Endodermal cell (in vitro differentiated cells): ENCODE measurements around the gene PTPRM. TPM values are rescaled to one million over a fixed set of nuclear protein-coding genes. Genes with fewer than 3 reads are reported as not detected.

ENCODE experiments used
- DNase-seq: peaks from one replicate; pipeline ENCODE4 v3.0.0-alpha.2; 2017
- H3K27ac ChIP-seq: 2 replicates; pipeline ENCODE4 v1.5.1; 2013; ENCODE audit warnings: mild to moderate bottlenecking, low read depth, low read length, moderate library complexity
- H3K27me3 ChIP-seq: 2 replicates; pipeline ENCODE4 v1.6.1; 2013; ENCODE audit warnings: mild to moderate bottlenecking, low read length, moderate library complexity; ENCODE audit not compliant: insufficient read depth, control insufficient read depth, poor library complexity, severe bottlenecking
- H3K36me3 ChIP-seq: 2 replicates; pipeline ENCODE4 v1.7.0; 2013; ENCODE audit warnings: mild to moderate bottlenecking, low read length, moderate library complexity; ENCODE audit not compliant: control insufficient read depth, insufficient read depth
- H3K4me1 ChIP-seq: one replicate; pipeline ENCODE4 v1.7.0; 2013; ENCODE audit warnings: low read length; ENCODE audit not compliant: control insufficient read depth, insufficient read depth
- H3K4me3 ChIP-seq: 2 replicates; pipeline ENCODE4 v1.5.1; 2013; ENCODE audit warnings: mild to moderate bottlenecking, low read length, moderate library complexity
- H3K9ac ChIP-seq: 2 replicates; pipeline ENCODE4 v1.6.1; 2013; ENCODE audit warnings: mild to moderate bottlenecking, low read length, moderate library complexity; ENCODE audit not compliant: poor library complexity, severe bottlenecking; ENCODE audit errors: extremely low read depth
- H3K9me3 ChIP-seq: 2 replicates; pipeline ENCODE4 v1.6.1; 2013; ENCODE audit warnings: mild to moderate bottlenecking, low read length, moderate library complexity; ENCODE audit not compliant: control insufficient read depth
- H3K27ac Mint-ChIP-seq: 2 replicates; pipeline ENCODE4 v1.8.0; 2020; ENCODE audit warnings: mixed read lengths
- H3K27me3 Mint-ChIP-seq: 2 replicates; pipeline ENCODE4 v1.8.0; 2021; ENCODE audit warnings: mild to moderate bottlenecking, mixed read lengths; ENCODE audit not compliant: insufficient read depth
- H3K36me3 Mint-ChIP-seq: 2 replicates; pipeline ENCODE4 v1.8.0; 2020; ENCODE audit warnings: low read depth, mixed read lengths
- H3K4me1 Mint-ChIP-seq: 2 replicates; pipeline ENCODE4 v1.8.0; 2020; ENCODE audit warnings: mixed read lengths
- H3K4me3 Mint-ChIP-seq: 2 replicates; pipeline ENCODE4 v1.8.0; 2020; ENCODE audit warnings: mild to moderate bottlenecking, moderate library complexity, mixed read lengths
- H3K9me3 Mint-ChIP-seq: 2 replicates; pipeline ENCODE4 v1.8.0; 2020; ENCODE audit warnings: mild to moderate bottlenecking, mixed read lengths
- whole genome bisulfite sequencing, 2 experiments: methylation state at CpG; one replicate each; pipeline versions ENCODE4 v1.1.5 to v1.1.7; 2013; ENCODE audit warnings: missing lambda C conversion rate in 2 of 2, mixed read lengths in 1 of 2; ENCODE audit not compliant: insufficient coverage in 1 of 2, insufficient read length in 1 of 2; 5-methylcytosine and 5-hydroxymethylcytosine counted together
- total RNA-seq, 2 donors: library from RNA; stranded (reverse); fragmentation: NEBNext Ultra II Directional in 1 of 2; extraction: Animal tissue kit (Norgen Biotek cat#: 25700) in 1 of 2; gene quantifications; 2 replicates in 1 of 2; 3 replicates in 1 of 2; pipeline ENCODE4 v1.2.1, GENCODE V29; 2021
- TF ChIP-seq, protein P1 (sequence below): fragments of 200-600 bp; sonication (generic); conservative IDR thresholded peaks from 2 replicates; pipeline ENCODE4 v1.5.0; 2021; ENCODE audit warnings: antibody characterized with exemption, mild to moderate bottlenecking

PTPRM gene
- total RNA-seq, 2 donors from 2014 or later, result 47.2 to 57.6 TPM

DNA sequence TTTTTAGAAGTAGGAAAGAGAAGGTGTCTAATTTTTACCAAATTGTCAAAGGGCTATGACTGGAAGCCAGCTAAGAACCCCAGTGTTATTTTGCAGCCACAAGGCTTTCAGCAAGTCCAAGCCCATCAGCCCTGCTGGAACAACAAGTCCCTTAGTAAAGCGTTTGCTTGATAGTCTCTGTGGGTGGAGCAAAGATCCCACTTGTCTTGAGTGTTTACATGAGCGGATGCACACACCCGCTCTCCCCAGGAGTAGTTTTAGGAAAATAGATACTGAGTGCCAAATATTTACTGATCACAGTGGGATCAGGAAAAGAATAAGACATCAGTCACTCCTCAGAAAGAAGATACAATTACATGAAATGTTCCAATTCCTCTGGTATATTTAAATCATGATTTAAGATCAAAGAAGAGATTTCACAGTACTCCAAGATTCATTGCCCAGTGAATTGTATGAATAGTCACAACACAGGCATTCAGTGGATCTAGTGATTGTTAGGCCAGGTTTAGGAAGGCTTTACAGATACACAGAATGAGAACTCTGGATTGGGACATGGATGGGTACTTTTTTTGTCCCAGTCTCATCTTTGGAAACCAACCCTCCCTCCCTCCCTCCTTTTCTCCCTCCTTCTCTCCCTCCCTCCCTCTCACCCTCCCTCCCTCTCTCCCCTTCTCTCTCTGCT lies 514.9 kb downstream of the PTPRM start:
- WGBS, 2 experiments, result 71 to 78% methylated on average over 2 to 3 of the region's 3 CpGs
- H3K4me3 Mint-ChIP-seq, result no peak overlapping the region
- peaks cover 42% of the 10 kb centered on the region for H3K4me1 Mint-ChIP-seq
- no peaks in the 10 kb centered on the region for H3K27me3 ChIP-seq
- no peak overlapping the region for H3K27ac ChIP-seq
- TF ChIP-seq, protein P1, sequence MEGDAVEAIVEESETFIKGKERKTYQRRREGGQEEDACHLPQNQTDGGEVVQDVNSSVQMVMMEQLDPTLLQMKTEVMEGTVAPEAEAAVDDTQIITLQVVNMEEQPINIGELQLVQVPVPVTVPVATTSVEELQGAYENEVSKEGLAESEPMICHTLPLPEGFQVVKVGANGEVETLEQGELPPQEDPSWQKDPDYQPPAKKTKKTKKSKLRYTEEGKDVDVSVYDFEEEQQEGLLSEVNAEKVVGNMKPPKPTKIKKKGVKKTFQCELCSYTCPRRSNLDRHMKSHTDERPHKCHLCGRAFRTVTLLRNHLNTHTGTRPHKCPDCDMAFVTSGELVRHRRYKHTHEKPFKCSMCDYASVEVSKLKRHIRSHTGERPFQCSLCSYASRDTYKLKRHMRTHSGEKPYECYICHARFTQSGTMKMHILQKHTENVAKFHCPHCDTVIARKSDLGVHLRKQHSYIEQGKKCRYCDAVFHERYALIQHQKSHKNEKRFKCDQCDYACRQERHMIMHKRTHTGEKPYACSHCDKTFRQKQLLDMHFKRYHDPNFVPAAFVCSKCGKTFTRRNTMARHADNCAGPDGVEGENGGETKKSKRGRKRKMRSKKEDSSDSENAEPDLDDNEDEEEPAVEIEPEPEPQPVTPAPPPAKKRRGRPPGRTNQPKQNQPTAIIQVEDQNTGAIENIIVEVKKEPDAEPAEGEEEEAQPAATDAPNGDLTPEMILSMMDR, result no peak
- peaks cover 11% of the 10 kb centered on the region for H3K36me3 Mint-ChIP-seq
- H3K27me3 Mint-ChIP-seq, result no peaks in the 10 kb centered on the region
- peaks cover 23% of the 10 kb centered on the region for H3K4me1 ChIP-seq
- no peak overlapping the region for H3K27ac Mint-ChIP-seq
- H3K36me3 ChIP-seq, result peaks cover 20% of the 10 kb centered on the region
- no peak for DNase-seq
- H3K9ac ChIP-seq, result no peak overlapping the region
- no peaks in the 10 kb centered on the region for H3K9me3 Mint-ChIP-seq
- H3K4me3 ChIP-seq, result peak overlapping the region; percentile 20
- H3K9me3 ChIP-seq, result no peaks in the 10 kb centered on the region

DNA sequence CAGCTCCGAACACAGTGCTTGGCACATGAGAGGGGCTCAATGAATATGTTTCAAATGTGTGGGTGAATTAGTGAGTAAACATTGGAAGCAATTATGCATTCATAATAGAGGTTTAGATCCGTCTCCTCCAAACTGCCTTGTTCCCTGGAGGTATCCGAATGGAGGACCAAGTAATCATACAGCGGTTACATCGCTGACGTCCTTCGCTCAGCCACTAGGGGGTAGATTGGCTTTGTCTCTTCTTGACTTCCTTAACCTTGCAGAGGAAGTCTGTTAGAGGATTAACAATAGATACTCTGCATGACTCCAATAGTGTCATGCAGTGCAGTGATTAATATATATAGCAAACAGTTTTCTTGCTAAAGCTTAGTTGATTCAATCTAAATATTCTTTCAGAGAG lies 517.0 kb downstream of the PTPRM start:
- H3K4me3 Mint-ChIP-seq, result no peak overlapping the region
- 0 to 13% methylated on average over 1 to 7 of the region's 7 CpGs for WGBS, 2 experiments
- H3K4me1 Mint-ChIP-seq, result peaks cover 51% of the 10 kb centered on the region
- H3K36me3 Mint-ChIP-seq, result peaks cover 10% of the 10 kb centered on the region
- peaks cover 28% of the 10 kb centered on the region for H3K4me1 ChIP-seq
- H3K9me3 ChIP-seq, result no peaks in the 10 kb centered on the region
- TF ChIP-seq, protein P1, result peak; percentile 91
- H3K27ac ChIP-seq, result no peak overlapping the region
- H3K27me3 ChIP-seq, result no peaks in the 10 kb centered on the region
- H3K36me3 ChIP-seq, result peaks cover 24% of the 10 kb centered on the region
- no peak overlapping the region for H3K9ac ChIP-seq
- H3K27ac Mint-ChIP-seq, result no peak overlapping the region
- H3K27me3 Mint-ChIP-seq, result no peaks in the 10 kb centered on the region
- no peaks in the 10 kb centered on the region for H3K9me3 Mint-ChIP-seq
- H3K4me3 ChIP-seq, result no peak overlapping the region
- DNase-seq, result peak; percentile 90

DNA sequence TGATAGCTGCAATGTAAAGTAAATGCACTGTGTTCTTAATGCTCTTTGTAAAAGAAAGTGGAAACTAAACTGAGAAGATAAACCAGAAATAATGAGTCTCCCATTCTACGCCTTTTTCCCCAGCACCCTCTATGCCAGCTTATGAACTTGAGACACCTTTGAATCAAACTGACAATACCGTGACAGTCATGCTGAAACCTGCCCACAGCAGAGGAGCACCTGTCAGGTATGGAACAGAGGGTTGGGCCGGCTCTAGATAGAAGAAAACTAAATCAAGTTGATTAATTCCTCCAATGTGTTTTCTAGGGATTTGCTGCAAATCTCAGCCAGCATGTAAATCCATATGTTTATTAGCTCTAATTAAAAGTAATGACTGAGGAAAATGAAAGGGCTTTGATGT lies 521.5 kb downstream of the PTPRM start:
- Mint-ChIP-seq H3K4me3 (no peak overlapping the region), H3K27me3 (no peaks in the 10 kb centered on the region), H3K36me3 (peaks cover 17% of the 10 kb centered on the region), H3K27ac (no peak overlapping the region), H3K4me1 (peaks cover 27% of the 10 kb centered on the region), H3K9me3 (no peaks in the 10 kb centered on the region)
- H3K27me3 ChIP-seq, result no peaks in the 10 kb centered on the region
- TF ChIP-seq, protein P1, result no peak
- H3K36me3 ChIP-seq, result peaks cover 47% of the 10 kb centered on the region
- no peak overlapping the region for H3K9ac ChIP-seq
- H3K4me1 ChIP-seq, result peaks cover 21% of the 10 kb centered on the region
- WGBS, 2 experiments, result 84 to 100% methylated on average over 1 to 3 of the region's 3 CpGs
- H3K27ac ChIP-seq, result no peak overlapping the region
- no peaks in the 10 kb centered on the region for H3K9me3 ChIP-seq
- DNase-seq, result no peak
- no peak overlapping the region for H3K4me3 ChIP-seq
